DND-41 (cell line): Measurements from ENCODE around the gene CTBP2.

ENCODE experiments used
- EZH2 ChIP-seq: IDR thresholded peaks from 3 replicates; pipeline ENCODE4 v1.6.1; 2012; ENCODE audit warnings: borderline replicate concordance, low read depth, mild to moderate bottlenecking, moderate library complexity, low read length, inconsistent platforms; ENCODE audit not compliant: severe bottlenecking
- TF ChIP-seq, protein P1 (sequence below): IDR thresholded peaks from 2 replicates; pipeline ENCODE4 v1.5.1; 2012; ENCODE audit warnings: borderline replicate concordance, low read length, moderate library complexity, mild to moderate bottlenecking; ENCODE audit not compliant: poor library complexity, severe bottlenecking; ENCODE audit errors: extremely low read depth

DNA sequence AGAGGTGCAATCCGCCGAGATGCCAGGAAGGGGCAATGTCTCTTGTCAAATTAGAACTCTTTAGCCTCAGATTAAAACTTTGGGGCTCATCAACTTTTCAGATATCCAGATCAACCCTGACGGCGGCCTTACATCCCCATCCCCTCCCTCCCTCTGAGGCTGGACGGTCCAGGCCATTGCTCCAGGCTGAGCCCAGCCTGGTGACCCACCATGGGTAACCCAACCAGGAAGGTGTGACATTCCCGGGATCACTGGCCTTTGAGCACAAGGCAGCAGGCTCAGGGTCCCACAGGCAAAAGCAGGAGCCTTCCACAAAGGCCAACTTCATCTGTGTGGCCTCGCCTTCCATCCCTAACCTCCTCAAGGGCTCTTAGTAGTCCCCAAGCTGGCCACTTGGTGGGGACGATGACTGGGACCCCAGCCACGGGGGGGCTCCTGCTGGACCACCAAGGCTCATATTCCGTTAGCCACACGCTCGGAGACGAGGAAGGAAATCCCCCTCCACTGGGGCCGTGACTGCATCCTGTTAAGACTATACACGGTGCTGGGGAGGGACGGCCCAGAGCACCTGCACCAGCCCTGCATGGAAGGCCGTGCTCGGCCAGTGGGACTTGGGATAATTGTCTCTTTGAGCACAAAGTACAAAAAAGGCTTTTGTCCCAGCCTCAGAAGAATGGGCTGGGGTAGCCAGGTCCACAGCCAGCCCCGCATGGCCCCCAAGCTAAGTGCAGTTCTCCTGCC is 155.6 kb downstream of the CTBP2 start:
- no peak for TF ChIP-seq EZH2
- TF ChIP-seq, protein P1, sequence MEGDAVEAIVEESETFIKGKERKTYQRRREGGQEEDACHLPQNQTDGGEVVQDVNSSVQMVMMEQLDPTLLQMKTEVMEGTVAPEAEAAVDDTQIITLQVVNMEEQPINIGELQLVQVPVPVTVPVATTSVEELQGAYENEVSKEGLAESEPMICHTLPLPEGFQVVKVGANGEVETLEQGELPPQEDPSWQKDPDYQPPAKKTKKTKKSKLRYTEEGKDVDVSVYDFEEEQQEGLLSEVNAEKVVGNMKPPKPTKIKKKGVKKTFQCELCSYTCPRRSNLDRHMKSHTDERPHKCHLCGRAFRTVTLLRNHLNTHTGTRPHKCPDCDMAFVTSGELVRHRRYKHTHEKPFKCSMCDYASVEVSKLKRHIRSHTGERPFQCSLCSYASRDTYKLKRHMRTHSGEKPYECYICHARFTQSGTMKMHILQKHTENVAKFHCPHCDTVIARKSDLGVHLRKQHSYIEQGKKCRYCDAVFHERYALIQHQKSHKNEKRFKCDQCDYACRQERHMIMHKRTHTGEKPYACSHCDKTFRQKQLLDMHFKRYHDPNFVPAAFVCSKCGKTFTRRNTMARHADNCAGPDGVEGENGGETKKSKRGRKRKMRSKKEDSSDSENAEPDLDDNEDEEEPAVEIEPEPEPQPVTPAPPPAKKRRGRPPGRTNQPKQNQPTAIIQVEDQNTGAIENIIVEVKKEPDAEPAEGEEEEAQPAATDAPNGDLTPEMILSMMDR = no peak
